CD4-positive, alpha-beta T cell (primary cell): Measurements from ENCODE around the gene ENSA. TPM values are rescaled to one million over a fixed set of nuclear protein-coding genes. Genes with fewer than 3 reads are reported as not detected.
A peak's percentile ranks its signal among the peaks of the same experiment; 100 is the strongest.
"Not testable (repeated sequence)": the region's sequence is repeated elsewhere in the genome, so short reads cannot be mapped to it uniquely, and the experiment has no call there.

Source experiments
- ATAC-seq: fragments of 200-7000 bp; cut with Tn5 transposase; one replicate; pipeline ENCODE4 v1.10.0; 2022; ENCODE audit warnings: mild to moderate bottlenecking; ENCODE audit not compliant: poor library complexity
- CTCF ChIA-PET: fragments of 350-600 bp; sonication (Branson Sonifier 250); formaldehyde crosslinking; loops from one replicate; lab custom pipeline; 2021; ENCODE audit warnings: antibody characterized with exemption, inconsistent platforms; lab: Charles Lee
- POLR2A ChIA-PET: fragments of 350-600 bp; sonication (Branson Sonifier 250); formaldehyde crosslinking; loops from one replicate; lab custom pipeline; 2021; ENCODE audit warnings: antibody characterized with exemption, inconsistent platforms; lab: Charles Lee
- DNase-seq, 14 experiments: peaks; one replicate each; pipeline ENCODE4 v3.0.0-alpha.2; 2013 to 2020; ENCODE audit warnings: mixed read lengths in 2 of 14
- H3K27ac ChIP-seq, 2 donors: one replicate each; pipeline versions ENCODE4 v1.5.1 to v1.7.0; 2013; ENCODE audit warnings: low read length in 2 of 2, low read depth in 1 of 2, mild to moderate bottlenecking in 1 of 2
- H3K27me3 ChIP-seq, 2 experiments: 1 replicate in 1 of 2; 2 replicates in 1 of 2; pipeline versions ENCODE4 v1.6.1 to v1.7.0; 2013; ENCODE audit warnings: low read length in 2 of 2, control low read depth in 1 of 2, mild to moderate bottlenecking in 1 of 2, moderate library complexity in 1 of 2; ENCODE audit not compliant: insufficient read depth in 2 of 2, control insufficient read depth in 1 of 2
- H3K36me3 ChIP-seq: one replicate; pipeline ENCODE4 v1.6.1; 2013; ENCODE audit warnings: low read length, control low read depth; ENCODE audit not compliant: insufficient read depth
- H3K4me1 ChIP-seq: one replicate; pipeline ENCODE4 v1.6.1; 2013; ENCODE audit warnings: low read length, control low read depth; ENCODE audit not compliant: insufficient read depth
- H3K4me3 ChIP-seq: one replicate; pipeline ENCODE4 v1.5.1; 2013; ENCODE audit warnings: mild to moderate bottlenecking, low read length, moderate library complexity
- H3K9me3 ChIP-seq, 2 experiments: 1 replicate in 1 of 2; 2 replicates in 1 of 2; pipeline versions ENCODE4 v1.6.1 to v1.7.0; 2013; ENCODE audit warnings: low read length in 2 of 2, mild to moderate bottlenecking in 2 of 2, control low read depth in 1 of 2, moderate library complexity in 1 of 2; ENCODE audit not compliant: control insufficient read depth in 1 of 2, insufficient read depth in 1 of 2
- H3K27ac Mint-ChIP-seq: one replicate; pipeline ENCODE4 v1.8.0; 2020; ENCODE audit warnings: mixed read lengths
- H3K27me3 Mint-ChIP-seq: one replicate; pipeline ENCODE4 v1.8.0; 2021; ENCODE audit warnings: mixed read lengths
- H3K36me3 Mint-ChIP-seq: one replicate; pipeline ENCODE4 v1.8.0; 2021; ENCODE audit warnings: low read depth, mixed read lengths
- H3K4me1 Mint-ChIP-seq: one replicate; pipeline ENCODE4 v1.8.0; 2021; ENCODE audit warnings: low read depth, mixed read lengths
- H3K4me3 Mint-ChIP-seq: one replicate; pipeline ENCODE4 v1.8.0; 2020; ENCODE audit warnings: mild to moderate bottlenecking, mixed read lengths
- H3K9me3 Mint-ChIP-seq: one replicate; pipeline ENCODE4 v1.8.0; 2020; ENCODE audit warnings: mixed read lengths
- CTCF ChIP-seq: fragments of 200-600 bp; IDR thresholded peaks from one replicate; pipeline ENCODE4 v1.8.0; 2022; ENCODE audit warnings: antibody characterized with exemption, mild to moderate bottlenecking
- intact Hi-C, 2 experiments: fragments of 100-400 bp; cut with DNase I in 1 of 2; cut with micrococcal nuclease in 1 of 2; formaldehyde crosslinking; loops; one replicate each; pipeline versions ENCODE4 v1.15.1 to v1.9.0; 2023 to 2025; cut with DNase I, micrococcal nuclease
- total RNA-seq, 174 experiments: library from RNA in 2 of 174; stranded (reverse) in 2 of 174; gene quantifications; one replicate each; pipeline ENCODE4 v1.2.3 and lab custom pipeline; 2021 to 2026

Gene ENSA
- total RNA-seq, 2 experiments from 2014 or later: 132 to 137 TPM

DNA sequence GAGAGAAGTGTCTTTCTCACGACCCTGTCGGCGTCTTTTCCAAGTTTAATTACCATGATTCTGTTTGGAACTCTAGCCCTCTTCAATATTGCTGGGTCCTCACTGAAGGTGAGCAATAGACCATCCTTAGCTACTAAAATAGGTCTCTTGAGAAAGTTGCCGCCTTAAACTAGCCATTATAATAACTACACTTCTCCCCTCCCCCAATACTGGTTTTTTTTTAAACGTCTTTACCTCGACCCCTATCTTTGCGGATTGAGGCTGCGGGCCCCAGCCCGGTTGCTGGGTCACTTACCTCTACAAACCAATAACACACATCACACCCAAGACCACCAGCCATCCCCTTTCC lies 672 bp downstream of the ENSA start:
- DNase-seq: peak in 1 of 14 experiments; percentile 9
- Mint-ChIP-seq H3K27ac (no peak overlapping the region), H3K27me3 (no peaks in the 10 kb centered on the region), H3K9me3 (no peaks in the 10 kb centered on the region), H3K36me3 (peaks cover 43% of the 10 kb centered on the region), H3K4me1 (peaks cover 21% of the 10 kb centered on the region), H3K4me3 (no peak overlapping the region)
- CTCF ChIA-PET: interaction anchor here (0.6 to 4.4 kb wide), 4 partner anchors 13 to 69 kb away, joined by 3 to 24 read pairs (median 4); no protein-coding TSS in a partner anchor
- Histone ChIP-seq H3K4me3 (peak overlapping the region; percentile 77), H3K36me3 (peaks cover 37% of the 10 kb centered on the region), H3K27ac (peak overlapping the region; percentile 96 to 97), H3K9me3 (no peaks in the 10 kb centered on the region), H3K27me3 (no peaks in the 10 kb centered on the region), H3K4me1 (peaks cover 24% of the 10 kb centered on the region)
- TF ChIP-seq CTCF: no peak
- POLR2A ChIA-PET: interaction anchor here (0.6 to 14.1 kb wide), 28 partner anchors 9 to 741 kb away, joined by 3 to 501 read pairs (median 7); partner anchors contain the start of genes ANP32E, CTSS, FALEC and GOLPH3L
- ATAC-seq: no peak
- intact Hi-C loops: loop anchor here (1.0 to 10.0 kb wide), 6 partner anchors 17 to 526 kb away; partner anchors contain the start of genes MCL1 (in 2 of the 2), ARNT (in 1 of the 2), GOLPH3L (in 1 of the 2) and TNFAIP8L2 (in 1 of the 2)

DNA sequence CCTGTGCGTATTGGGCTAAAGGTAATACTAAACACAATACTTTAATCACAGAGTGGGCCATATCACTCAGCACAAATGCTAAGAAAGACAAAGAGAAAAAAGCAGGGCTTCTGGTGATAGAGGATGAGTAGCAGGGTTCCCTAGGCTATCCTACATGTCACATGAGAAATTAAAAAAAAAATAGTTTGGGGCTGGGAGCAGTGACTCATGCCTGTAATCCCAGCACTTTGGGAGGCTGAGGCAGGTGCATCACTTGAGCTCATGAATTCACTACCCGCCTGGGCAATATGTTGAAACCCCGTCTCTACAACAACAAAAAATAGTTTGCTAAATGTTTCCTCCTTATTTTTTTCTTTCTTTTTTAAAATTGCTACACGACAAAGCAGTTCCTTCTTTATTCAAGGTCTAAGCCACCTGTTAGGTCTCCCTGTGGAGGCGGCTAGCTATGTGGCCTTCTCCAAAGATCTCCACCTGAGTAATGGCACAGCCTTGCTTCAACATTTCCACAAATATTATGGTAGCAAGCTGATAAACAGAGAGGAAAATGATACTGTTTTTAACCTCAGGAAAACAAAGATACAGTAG lies 1.5 kb downstream of the ENSA start:
- H3K4me1 Mint-ChIP-seq: peaks cover 28% of the 10 kb centered on the region
- POLR2A ChIA-PET: interaction anchor here (0.9 to 14.1 kb wide), 11 partner anchors 12 to 741 kb away, joined by 3 to 501 read pairs (median 13); partner anchors contain the start of genes GOLPH3L, MCL1, RPRD2 and TARS2
- H3K36me3 Mint-ChIP-seq: peaks cover 51% of the 10 kb centered on the region
- Histone ChIP-seq H3K36me3 (peaks cover 44% of the 10 kb centered on the region), H3K4me1 (peaks cover 24% of the 10 kb centered on the region), H3K27me3 (no peaks in the 10 kb centered on the region), H3K4me3 (peak overlapping the region; percentile 77), H3K9me3 (no peaks in the 10 kb centered on the region), H3K27ac (peak overlapping the region in 1 of 2 donors; percentile 96)
- no peak overlapping the region for H3K4me3 Mint-ChIP-seq
- intact Hi-C loops: loop anchor here (2.0 to 10.0 kb wide), 3 partner anchors 49 to 527 kb away; partner anchors contain the start of genes MCL1 (in 2 of the 2) and TNFAIP8L2 (in 1 of the 2)
- no peak for DNase-seq
- no peak for ATAC-seq
- H3K27ac Mint-ChIP-seq: no peak overlapping the region
- no peaks in the 10 kb centered on the region for H3K9me3 Mint-ChIP-seq
- TF ChIP-seq CTCF: no peak
- no peaks in the 10 kb centered on the region for H3K27me3 Mint-ChIP-seq
- CTCF ChIA-PET: interaction anchor here (0.7 to 4.4 kb wide), 3 partner anchors 60 to 1160 kb away, joined by 3 to 24 read pairs (median 4); no protein-coding TSS in a partner anchor

DNA sequence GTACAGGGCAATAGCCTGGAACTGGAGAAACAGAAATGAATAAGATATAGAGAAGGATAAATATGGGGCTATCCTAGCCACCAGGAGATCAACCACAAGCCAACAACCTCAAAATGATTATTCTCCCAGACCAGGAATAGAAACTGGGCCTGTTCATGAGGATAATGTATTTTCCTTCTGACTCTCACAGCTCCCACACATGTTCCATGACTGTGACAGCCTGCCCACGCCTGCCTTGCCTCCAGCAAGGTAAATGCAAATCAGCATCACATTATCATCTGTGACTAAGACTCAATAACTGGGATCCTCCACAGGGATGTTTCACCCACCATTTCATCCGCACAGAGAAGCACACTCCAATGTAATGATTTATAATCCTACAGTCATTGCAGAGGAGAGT lies 3.3 kb downstream of the ENSA start:
- Mint-ChIP-seq H3K9me3 (no peaks in the 10 kb centered on the region), H3K27me3 (no peaks in the 10 kb centered on the region), H3K36me3 (peaks cover 68% of the 10 kb centered on the region), H3K27ac (no peak overlapping the region), H3K4me3 (peak overlapping the region; percentile 18), H3K4me1 (peaks cover 43% of the 10 kb centered on the region)
- H3K27ac ChIP-seq: no peak overlapping the region
- TF ChIP-seq CTCF: no peak
- H3K9me3 ChIP-seq: no peaks in the 10 kb centered on the region
- H3K27me3 ChIP-seq: no peaks in the 10 kb centered on the region
- ChIA-PET POLR2A (interaction anchor here (4.0 to 14.1 kb wide), 2 partner anchors 48 to 61 kb away, joined by 94 to 501 read pairs; partner anchors contain the start of gene MCL1), CTCF (interaction anchor here (4.4 kb wide), 1 partner anchor 66 kb away, joined by 24 read pairs; no protein-coding TSS in a partner anchor)
- ATAC-seq: no peak
- intact Hi-C loops: loop anchor here in 1 of 2 experiments (10.0 kb wide), 1 partner anchor 529 kb away; the partner anchor contains the start of gene TNFAIP8L2
- H3K4me3 ChIP-seq: no peak overlapping the region
- H3K36me3 ChIP-seq: peaks cover 56% of the 10 kb centered on the region
- DNase-seq: no peak
- peaks cover 40% of the 10 kb centered on the region for H3K4me1 ChIP-seq

DNA sequence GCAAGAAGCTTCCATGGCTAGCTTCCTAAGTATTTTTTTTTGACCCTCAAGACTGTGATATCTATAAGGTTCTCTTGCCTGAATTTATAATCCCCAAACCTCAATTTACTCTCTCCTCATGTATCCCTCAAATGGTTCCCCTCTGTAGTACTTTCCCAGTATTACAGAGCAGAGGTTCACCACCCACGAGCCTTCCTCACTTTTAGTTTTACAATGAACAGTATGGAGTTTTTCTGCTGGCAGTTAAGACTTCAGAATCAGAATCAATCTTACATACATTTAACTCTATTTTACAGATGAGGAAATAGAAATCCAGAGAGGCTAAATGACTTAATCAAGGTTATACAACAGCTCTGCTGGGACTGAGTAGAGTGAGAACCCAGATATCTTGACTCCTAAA lies 4.9 kb downstream of the ENSA start:
- DNase-seq, H3K27ac Mint-ChIP-seq, H3K27me3 ChIP-seq, H3K27ac ChIP-seq, H3K4me3 ChIP-seq, H3K9me3 Mint-ChIP-seq, H3K9me3 ChIP-seq, CTCF ChIA-PET, ATAC-seq, H3K27me3 Mint-ChIP-seq: not testable (repeated sequence)
- peak overlapping the region; percentile 11 for H3K4me3 Mint-ChIP-seq
- intact Hi-C loops: loop anchor here in 1 of 2 experiments (5.0 to 10.0 kb wide), 2 partner anchors 162 to 530 kb away; partner anchors contain the start of gene TNFAIP8L2
- H3K4me1 Mint-ChIP-seq: peaks cover 54% of the 10 kb centered on the region
- Histone ChIP-seq H3K4me1 (peaks cover 45% of the 10 kb centered on the region), H3K36me3 (peaks cover 65% of the 10 kb centered on the region)
- POLR2A ChIA-PET: interaction anchor here (1.0 to 14.1 kb wide), 2 partner anchors 45 to 60 kb away, joined by 4 to 501 read pairs; partner anchors contain the start of gene MCL1
- H3K36me3 Mint-ChIP-seq: peaks cover 76% of the 10 kb centered on the region
